Measurements from ENCODE around the gene ANOS1.

The ANOS1 gene

DNA sequence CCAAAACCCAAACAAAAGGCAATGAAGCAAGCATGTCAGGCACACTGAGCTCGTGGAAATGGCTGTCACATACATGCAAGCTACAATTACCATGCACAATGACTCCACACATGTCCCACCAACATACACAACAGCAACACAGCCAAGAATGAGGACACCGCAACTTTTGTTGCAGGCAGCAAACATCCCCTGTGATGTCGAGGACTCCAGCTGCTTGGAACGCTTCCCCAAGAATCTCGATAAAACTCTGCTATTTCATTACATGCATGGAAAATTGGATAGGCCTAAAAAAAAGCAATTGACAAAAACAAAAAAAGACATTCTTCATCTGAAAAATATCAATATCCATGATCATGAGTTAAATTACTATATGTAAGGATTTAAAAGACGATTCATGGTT is 11.8 kb downstream of the ANOS1 start:
- DNase-seq (ENCODE audit: low read depth in 2 of 2, low spot score in 1 of 2), result no peak

DNA sequence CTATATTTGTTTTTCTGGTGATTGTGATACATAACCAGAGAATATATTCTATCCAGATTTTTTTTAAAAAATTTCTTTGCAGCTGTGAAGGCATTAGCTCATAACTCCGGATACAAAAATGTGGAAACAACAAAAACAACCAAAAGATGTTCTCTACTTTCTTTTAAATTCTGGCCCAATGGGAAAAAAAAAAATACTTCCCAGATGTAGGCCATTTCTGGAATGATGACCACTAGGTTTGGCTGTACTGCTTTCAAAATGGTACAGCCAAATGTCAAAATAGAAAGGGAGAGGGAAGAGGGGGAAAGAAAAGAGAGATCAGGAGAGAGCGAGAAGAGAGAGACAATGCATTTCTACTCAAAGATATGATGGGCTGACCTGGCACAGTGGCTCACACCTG is 14.6 kb downstream of the ANOS1 start:
- no peak for DNase-seq (ENCODE audit: low read depth in 2 of 2, low spot score in 1 of 2)

DNA sequence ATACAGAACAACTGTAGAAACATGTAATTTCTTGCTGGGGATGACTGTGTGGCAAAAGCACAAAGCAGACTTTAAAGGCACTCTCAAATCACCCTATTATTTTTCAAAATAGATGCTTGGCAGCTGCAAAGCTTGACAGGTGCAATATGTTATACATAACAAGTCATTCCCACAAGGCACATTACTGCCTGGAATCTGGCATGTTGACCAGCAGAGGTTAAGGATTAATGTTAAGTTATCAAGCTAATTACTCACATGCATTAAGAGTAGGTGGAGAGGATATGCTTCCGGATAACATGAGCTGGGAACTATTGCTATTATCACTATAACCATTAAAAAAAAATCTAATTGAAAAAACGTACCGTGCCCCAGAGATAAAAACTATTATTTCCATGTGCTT is 17.8 kb downstream of the ANOS1 start:
- no peak for DNase-seq (ENCODE audit: low read depth in 2 of 2, low spot score in 1 of 2)

DNA sequence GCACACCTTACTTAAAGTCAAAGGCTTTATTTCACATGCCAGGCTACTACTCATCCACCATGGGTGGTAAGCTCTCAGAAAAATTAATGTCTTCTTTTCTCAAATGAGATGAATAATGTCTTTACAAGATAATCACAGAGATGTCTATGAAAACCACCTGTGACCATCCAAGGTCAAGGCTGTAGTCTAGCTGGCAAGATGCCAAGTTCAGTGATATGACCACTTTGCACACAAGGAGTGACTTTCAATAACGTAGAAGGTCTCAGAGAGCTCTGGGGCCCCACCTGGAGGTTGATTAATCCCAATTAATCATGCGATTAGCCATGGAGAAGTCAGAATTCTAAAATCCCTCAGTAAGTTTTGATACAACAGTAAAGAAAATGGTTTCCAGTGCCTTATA is 20.5 kb downstream of the ANOS1 start:
- DNase-seq (ENCODE audit: low read depth in 2 of 2, low spot score in 1 of 2), result no peak

DNA sequence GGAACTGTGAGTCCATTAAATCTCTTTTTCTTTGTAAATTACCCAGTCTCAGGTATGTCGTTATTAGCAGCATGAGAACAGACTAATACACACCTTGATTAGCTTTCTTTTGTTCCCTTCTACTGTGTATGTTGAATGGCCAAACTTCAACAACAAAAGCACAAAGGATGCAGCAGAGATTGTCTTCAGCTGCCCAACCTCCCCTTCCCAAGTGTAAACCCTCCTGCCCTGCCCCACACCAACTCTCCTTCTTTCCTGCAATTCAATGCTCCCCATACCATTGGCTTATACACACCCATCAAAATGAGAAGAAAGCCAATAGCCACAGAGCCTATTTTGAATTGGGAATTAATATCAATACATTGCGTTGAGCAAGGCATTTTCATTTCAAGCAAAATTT is 27.8 kb downstream of the ANOS1 start:
- DNase-seq (ENCODE audit: low read depth in 2 of 2, low spot score in 1 of 2), result no peak

DNA sequence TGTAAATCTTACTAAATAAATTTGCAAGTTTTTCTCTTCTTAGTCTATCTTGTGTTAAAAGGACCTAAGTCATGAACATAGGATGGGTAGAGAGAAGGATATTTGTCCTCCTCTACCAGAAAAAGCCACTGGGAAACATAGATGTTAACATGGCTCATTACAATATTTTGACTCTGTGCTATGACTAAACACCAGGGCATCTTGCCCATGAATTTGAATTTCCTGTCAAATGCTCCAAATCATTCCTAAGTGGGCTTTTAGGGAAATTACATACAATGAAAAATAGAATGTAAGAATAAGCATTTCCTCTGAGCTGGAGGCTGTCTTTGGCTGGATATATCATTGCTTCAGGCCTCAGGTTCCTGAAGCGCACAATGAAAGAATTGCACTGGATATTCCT is 39.1 kb downstream of the ANOS1 start:
- DNase-seq (ENCODE audit: low read depth in 2 of 2, low spot score in 1 of 2), result no peak

DNA sequence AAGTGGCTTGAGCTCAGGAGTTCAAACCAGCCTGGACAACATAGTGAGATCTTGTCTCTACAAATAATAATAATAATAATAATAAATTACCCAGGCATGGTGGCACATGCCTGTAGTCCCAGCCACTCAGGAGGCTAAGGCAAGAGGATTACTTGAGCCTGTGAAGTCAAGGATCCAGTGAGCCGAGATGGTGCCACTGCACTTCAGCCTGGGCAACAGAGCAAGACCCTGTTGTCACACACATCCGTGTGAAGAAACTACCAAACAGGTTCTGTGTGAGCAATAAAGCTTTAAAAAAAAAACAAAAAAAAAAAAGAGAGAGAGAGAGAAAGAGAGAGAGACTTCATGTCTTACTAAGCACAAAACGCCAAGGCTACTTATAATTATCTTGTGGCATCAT is 42.5 kb downstream of the ANOS1 start:
- DNase-seq (ENCODE audit: low read depth in 2 of 2, low spot score in 1 of 2), result no peak

DNA sequence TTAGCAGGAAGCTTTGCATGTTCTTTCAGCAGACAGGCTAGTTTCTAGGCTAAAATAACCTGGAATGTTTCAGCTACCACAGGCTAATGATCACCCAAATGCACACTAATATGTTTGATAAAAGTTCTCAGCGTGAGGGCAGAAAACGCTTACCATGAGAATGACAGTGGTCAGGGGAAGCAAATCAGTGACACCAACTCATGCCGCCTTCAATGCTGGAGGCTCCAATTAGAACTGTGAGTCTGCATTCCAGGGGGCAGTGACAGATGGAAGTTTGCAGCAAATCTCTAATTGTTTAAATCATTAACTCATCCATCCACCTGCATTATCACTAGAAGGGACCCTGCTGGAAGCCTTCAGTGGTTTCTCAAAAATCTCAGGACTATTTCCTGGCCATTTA is 43.2 kb downstream of the ANOS1 start:
- no peak for DNase-seq (ENCODE audit: low read depth in 2 of 2, low spot score in 1 of 2)

DNA sequence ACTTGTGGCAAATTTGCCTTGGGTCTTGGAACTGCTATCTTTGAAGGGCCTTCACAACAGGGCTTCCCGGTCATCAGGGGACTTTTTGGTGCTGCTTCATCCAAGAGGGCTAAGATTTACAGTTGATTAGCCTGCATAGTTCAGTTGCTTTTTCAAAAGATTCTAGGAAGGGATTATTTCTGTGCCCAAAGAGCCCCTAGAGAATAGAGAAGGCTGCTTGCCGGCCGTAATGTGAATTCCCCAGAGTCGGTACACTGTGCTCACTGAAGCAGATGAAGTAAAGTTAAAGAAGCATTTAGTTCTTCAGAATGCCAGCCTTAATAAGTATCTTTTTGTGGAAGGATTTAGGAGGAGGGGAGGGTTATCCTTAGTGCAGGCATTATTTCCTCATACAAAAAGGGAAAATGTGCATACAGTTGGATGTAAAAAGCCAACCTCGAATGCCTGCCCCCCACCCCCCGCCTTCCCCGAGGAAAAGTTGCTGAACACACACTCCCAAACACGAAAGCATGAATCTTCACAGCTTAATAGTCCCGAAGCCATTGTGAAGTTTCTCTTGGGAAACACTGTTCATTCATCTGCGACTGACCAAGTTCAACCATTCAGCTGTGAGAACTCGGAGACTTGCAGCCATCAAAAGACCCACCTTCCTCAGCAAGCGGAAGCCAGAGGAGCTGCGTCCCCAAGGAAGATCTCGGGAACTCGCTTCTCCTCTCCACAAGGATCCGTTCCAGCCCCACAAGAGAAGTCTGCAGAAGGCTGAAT is 47.6 kb downstream of the ANOS1 start:
- DNase-seq (ENCODE audit: low read depth in 2 of 2, low spot score in 1 of 2), result no peak

DNA sequence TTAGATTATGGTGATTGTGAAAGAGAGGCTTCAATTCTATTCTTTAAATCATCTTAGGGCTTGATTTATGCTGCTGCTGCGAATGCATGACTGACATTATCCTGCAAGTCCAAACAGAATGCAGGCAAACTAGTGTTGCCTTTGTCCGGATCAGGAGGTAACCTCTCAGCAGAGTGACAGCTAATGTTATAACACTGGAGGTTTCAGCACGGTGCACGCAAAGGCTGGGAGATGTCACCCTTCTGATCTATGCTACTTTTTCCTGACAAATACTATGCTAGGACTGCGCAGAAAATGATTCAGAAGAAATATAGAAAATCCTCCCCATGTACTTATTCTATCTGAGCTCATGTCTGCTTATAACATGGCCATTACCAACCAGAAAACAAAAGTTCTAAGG is 48.2 kb downstream of the ANOS1 start:
- DNase-seq (ENCODE audit: low read depth in 2 of 2, low spot score in 1 of 2), result no peak

DNA sequence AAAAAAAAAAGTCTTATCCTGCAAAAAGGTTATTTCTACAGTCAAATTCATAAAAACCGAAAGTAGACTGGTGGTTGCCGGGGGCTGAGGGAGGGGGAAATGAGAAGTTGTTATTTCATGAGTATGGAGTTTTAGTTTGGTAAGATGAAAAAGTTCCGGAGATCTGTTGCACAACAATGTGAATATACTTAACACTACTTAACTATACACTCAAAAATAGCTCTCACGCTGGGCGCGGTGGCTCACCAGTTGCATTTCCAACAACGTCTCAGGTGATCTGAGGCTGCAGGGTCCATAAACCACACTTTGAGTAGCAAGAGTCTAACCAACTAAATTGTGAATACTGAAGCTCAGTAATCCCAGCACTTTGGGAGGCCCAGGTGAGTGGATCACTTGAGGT is 52.4 kb downstream of the ANOS1 start:
- DNase-seq (ENCODE audit: low read depth in 2 of 2, low spot score in 1 of 2), result no peak

DNA sequence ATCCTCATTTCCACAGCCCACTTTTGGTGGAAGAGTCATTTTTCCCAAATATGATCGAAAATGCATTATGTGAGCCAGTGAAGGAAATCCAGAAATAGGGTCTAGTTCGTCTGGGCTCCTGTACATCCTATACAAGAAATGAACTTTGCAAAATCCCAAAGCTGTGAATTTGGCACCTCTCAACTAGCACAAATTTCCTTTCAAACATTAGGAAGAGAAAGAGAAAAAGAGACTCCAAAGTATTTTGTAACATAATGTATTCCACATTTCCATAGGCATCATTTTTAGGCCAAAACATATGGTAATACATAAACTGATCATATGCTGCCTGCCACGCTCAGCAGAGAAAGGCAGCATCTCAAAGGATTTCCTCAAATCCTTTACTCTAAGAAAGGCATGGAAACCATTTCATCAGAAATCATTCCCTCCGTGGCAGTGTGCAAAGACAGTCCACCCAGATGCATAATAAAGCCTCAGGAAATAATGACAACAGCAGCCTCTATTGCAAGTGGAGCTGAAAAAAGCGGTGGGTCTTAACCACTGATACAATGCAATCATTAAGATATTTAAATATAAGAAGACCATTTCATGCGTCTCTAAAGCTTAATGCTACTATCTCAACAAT is 56.8 kb downstream of the ANOS1 start:
- DNase-seq (ENCODE audit: low read depth in 2 of 2, low spot score in 1 of 2), result no peak

DNA sequence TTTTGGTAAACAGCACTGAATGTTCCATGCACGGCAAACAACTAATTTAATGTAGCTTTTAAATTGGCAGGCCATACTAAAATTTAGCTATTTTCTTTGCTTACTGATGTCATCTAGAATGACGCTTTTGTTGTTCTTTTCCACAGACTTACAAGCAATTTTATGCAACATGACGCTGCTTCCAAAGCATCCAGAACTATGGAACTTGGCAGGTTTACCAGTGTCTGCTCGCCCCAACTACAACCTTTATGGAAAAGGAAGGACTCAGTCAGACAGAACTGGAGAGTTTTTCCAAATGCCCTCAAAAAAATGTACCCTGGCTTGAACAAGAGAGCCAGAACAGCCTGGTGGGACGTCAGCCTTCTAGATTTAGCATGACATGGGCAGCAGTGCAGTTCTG is 58.7 kb downstream of the ANOS1 start:
- DNase-seq (ENCODE audit: low read depth in 2 of 2, low spot score in 1 of 2), result no peak

DNA sequence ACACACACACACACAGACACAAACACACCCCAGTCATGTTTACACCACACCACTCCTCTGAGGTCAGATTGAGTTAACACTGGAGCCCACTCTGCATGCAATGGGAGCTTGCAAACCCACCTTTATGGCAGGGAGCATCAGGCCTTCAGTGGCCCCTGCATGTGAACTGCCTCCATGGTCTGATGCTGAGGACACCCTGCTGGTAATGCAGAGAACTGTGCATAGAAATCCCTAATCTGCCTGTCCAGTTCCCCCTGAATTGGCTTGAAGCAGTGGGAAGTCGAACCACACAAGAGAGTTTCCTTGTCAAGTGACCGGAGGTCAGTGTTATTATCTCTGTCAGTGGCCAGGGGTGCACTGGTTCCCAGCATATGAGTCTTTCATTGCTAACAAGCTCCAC is 59.8 kb downstream of the ANOS1 start:
- DNase-seq (ENCODE audit: low read depth in 2 of 2, low spot score in 1 of 2), result no peak

DNA sequence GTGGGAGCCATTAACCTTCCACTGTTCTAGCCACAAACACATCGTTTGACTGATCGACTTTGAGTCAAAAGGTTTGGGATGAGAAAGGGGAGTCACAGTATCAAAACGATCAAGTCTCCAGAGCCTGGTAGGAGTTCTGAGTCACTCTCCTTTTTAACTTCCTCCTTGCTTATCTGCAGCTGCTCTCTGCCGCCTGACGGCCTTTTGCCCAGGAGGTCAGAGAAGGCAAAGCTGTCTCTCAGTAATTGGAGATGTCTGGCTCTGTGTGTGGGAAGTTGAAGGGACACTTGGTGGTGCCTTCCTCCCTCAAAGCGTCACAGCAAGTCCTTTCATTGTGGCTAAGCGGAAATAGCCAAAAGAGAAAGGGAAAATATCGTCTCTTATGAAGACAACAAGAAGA is 63.1 kb downstream of the ANOS1 start:
- no peak for DNase-seq (ENCODE audit: low read depth in 2 of 2, low spot score in 1 of 2)

DNA sequence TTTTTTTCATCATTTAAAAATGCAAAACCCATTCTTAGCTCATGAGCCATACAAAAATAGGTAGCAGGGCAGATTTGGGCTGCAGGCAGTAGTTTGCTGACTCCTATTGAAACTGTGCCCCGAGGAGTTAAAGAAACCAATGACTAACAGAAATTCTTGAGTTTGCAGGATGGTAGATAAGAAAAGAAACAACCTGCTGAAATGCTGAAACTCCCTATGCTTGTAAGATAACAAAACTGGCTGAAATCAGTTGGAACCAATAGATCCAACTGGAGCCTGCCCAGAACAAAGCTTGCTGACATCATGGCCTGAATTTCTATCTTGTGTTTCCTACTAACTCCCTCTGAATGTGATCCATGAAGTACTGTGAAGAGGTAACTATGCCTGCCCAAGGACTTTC is 68.6 kb downstream of the ANOS1 start:
- DNase-seq (ENCODE audit: low read depth in 2 of 2, low spot score in 1 of 2), result no peak

DNA sequence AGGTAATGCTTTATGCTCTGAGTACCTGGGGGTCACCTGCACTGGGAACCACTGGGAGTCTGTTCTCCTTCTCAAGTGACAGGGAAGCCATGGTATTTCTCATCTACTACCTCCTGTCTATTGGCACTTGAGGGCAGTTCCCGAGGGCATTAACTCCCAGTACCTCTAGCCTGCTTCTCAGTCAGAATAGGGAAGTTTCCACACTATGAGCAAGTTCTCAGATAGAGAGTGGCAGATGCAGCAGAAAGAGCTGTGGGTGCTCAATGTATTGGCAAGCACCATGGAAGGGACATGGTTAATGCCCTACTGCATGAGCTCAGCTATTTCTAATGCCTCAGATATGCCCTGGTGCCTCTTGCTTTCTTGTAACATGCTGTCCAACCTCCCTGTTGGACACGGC is 74.1 kb downstream of the ANOS1 start:
- no peak for DNase-seq (ENCODE audit: low read depth in 2 of 2, low spot score in 1 of 2)

DNA sequence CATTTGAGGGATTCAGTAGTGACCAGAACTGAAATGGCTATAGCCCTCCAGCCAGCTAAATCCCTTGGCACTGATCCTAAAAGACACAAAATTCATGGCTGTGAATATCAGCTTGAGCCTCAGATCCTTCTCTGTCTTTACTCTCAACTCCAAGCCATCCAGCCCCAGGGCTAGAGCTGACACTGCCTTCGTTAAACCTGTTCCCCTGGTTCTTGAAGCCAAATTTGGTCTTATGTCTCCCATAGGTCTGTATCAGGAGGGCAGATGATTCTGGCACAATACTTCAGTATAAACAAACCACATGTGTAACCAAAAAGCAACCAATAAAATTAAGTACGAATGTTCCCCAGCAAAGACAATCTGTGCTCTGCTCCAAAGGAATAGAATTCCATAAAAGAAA is 78.0 kb downstream of the ANOS1 start:
- DNase-seq (ENCODE audit: low read depth in 2 of 2, low spot score in 1 of 2), result no peak

DNA sequence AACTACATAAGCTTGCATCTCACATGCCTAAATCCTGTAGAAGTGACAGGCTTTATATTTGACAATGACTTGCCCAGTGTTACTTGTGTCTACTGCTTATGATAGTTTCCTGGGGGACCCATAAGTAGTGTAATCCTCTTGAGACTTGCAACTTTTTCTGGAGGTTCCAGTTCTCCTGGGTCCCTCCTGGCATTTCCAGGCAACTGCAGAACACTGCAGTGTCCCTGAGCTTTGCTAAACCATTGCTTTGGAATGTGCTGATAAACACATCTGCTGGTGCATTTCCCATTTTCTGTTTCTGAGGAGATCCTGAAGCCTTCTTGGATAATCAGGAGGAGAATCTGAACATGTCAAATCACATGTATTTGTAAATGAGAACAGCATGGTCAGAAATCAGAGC is 82.0 kb downstream of the ANOS1 start:
- no peak for DNase-seq (ENCODE audit: low read depth in 2 of 2, low spot score in 1 of 2)

DNA sequence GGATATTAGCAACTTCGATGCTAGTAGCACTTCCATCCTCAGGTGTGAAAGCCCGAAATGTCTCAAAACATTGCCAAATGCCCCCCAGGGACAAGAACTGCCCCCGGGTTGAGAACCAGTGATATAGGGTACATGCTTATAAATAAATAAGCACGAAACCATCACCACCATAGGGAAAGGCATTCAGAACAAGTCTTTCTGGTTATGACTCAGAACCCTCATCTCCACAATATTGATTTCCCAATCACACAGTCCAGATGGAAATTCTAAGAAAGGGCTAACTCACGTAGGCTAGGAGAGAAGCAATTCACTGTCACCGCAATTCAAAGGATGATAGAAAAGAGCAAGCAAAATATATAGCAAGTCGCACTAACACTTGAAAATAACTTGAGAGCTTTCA is 84.8 kb downstream of the ANOS1 start:
- DNase-seq (ENCODE audit: low read depth in 2 of 2, low spot score in 1 of 2), result no peak

DNA sequence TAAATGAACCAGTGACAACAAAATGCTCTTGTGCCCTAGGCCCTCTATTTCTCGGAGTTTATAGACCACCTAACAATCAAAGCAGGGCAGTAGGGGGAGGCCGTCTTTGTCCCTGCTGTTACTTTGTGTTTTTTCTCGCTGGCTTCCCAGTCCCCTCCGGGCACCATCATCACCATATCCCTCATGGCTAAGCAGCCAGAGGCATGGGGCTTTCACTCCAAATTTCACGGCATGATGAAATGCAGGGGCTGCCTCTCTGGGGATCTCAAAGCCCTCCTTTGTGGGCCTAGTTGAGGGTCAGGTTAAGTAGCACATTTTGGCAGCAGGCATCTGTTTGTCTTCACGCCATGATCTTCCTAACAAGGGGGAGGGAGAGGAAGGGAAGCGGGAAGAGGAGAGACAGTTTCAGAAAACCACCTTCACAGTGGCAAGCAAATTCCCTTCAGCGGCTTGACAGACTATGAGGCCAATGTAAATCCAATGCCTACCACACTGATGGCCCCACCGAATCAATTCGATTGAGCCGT is 91.9 kb downstream of the ANOS1 start:
- DNase-seq (ENCODE audit: low read depth in 2 of 2, low spot score in 1 of 2), result no peak

DNA sequence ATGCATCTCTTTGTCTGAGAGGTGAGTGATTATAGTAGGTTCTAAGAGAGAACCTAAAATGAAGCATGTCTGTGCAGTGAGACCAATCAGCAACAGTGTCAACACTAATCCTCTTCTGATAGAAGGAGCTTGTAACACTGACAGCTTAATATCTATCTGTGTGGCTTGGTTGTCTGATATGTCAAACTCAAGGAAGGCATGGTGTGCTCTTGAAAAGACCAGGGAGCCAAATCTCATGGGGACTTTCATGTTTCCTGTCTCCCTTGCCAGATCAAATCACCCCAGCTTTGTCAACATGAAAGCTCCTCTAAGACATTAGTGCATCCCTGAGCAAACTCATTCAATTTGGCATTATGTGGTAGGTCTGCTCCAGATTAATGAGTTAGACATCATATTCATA is 95.4 kb downstream of the ANOS1 start:
- DNase-seq (ENCODE audit: low read depth in 2 of 2, low spot score in 1 of 2), result no peak

DNA sequence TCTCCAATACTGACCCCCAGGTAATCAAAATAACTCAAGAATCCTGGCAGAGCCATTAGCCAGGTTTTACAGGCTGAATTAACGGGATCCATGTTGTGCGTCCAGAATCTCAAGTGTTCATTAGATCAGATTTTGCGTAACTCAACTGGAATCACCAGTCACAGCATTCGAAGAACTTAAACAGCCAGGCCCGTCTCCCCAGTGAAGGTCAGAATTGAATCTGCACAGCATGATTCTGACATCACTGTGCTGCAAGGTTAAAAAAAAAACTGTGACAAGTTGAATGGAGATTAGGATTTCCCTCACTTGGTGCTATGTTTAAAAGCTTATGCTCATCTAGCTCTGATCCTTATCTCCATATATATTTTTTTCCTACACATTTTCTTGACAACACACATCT is 96.1 kb downstream of the ANOS1 start:
- DNase-seq (ENCODE audit: low read depth in 2 of 2, low spot score in 1 of 2), result no peak
